Hepatocyte (in vitro differentiated cells): Measurements from ENCODE around the gene AZIN2. TPM values are rescaled to one million over a fixed set of nuclear protein-coding genes. Genes with fewer than 3 reads are reported as not detected.
"Not testable (repeated sequence)": the region's sequence is repeated elsewhere in the genome, so short reads cannot be mapped to it uniquely, and the experiment has no call there.

Experiments used
- DNase-seq: peaks from one replicate; pipeline ENCODE4 v3.0.0-alpha.2; 2016; ENCODE audit warnings: low spot score
- H2AFZ ChIP-seq: fragments of 200-600 bp; sonication (generic); 2 replicates; pipeline ENCODE4 v1.6.0; 2016; ENCODE audit warnings: antibody characterized with exemption, mild to moderate bottlenecking
- H3K27ac ChIP-seq: fragments of 200-600 bp; sonication (generic); 2 replicates; pipeline ENCODE4 v1.5.1; 2016; ENCODE audit warnings: mild to moderate bottlenecking
- H3K27me3 ChIP-seq: fragments of 200-600 bp; sonication (generic); 2 replicates; pipeline ENCODE4 v1.6.1; 2016
- H3K36me3 ChIP-seq: fragments of 200-600 bp; sonication (generic); replicated peaks from 2 replicates; pipeline ENCODE4 v1.5.1; 2016; ENCODE audit warnings: low read depth; ENCODE audit not compliant: insufficient read depth
- H3K4me1 ChIP-seq: fragments of 200-600 bp; sonication (generic); 2 replicates; pipeline ENCODE4 v1.5.1; 2016; ENCODE audit warnings: mild to moderate bottlenecking, moderate library complexity; ENCODE audit not compliant: insufficient read depth
- H3K4me2 ChIP-seq: fragments of 200-600 bp; sonication (generic); 2 replicates; pipeline ENCODE4 v1.6.0; 2016
- H3K4me3 ChIP-seq: fragments of 200-600 bp; sonication (generic); 2 replicates; pipeline ENCODE4 v1.5.1; 2016; ENCODE audit warnings: mild to moderate bottlenecking
- H3K79me2 ChIP-seq: fragments of 200-600 bp; sonication (generic); 2 replicates; pipeline ENCODE4 v1.6.0; 2017; ENCODE audit warnings: mild to moderate bottlenecking
- H3K9me2 ChIP-seq: fragments of 200-600 bp; sonication (generic); replicated peaks from 2 replicates; pipeline ENCODE4 v1.6.0; 2017; ENCODE audit warnings: mild to moderate bottlenecking; ENCODE audit not compliant: insufficient read depth
- H3K9me3 ChIP-seq: fragments of 200-600 bp; sonication (generic); 2 replicates; pipeline ENCODE4 v1.5.1; 2016; ENCODE audit warnings: low read depth, mild to moderate bottlenecking
- H4K20me1 ChIP-seq: fragments of 200-600 bp; sonication (generic); 2 replicates; pipeline ENCODE4 v1.6.0; 2016; ENCODE audit warnings: mild to moderate bottlenecking; ENCODE audit not compliant: insufficient read depth, poor library complexity, severe bottlenecking
- CTCF ChIP-seq: fragments of 200-600 bp; sonication (generic); IDR thresholded peaks from 2 replicates; pipeline ENCODE4 v1.5.1; 2016; ENCODE audit warnings: antibody characterized with exemption, mild to moderate bottlenecking; ENCODE audit not compliant: poor library complexity
- EZH2 ChIP-seq: fragments of 200-600 bp; sonication (generic); IDR thresholded peaks from 2 replicates; pipeline ENCODE4 v1.6.1; 2016; ENCODE audit warnings: antibody characterized with exemption, mild to moderate bottlenecking, borderline replicate concordance
- EZH2phosphoT487 ChIP-seq: fragments of 200-600 bp; sonication (generic); IDR thresholded peaks from one replicate; pipeline ENCODE4 v1.6.1; 2018; ENCODE audit warnings: antibody characterized with exemption, mild to moderate bottlenecking, low read depth, moderate library complexity; ENCODE audit not compliant: unreplicated experiment, severe bottlenecking
- WGBS: methylation state at CpG from one replicate; pipeline ENCODE4 v1.1.6; 2016; ENCODE audit warnings: low lambda C conversion rate; ENCODE audit errors: missing lambda C conversion rate; 5-methylcytosine and 5-hydroxymethylcytosine counted together
- polyA plus RNA-seq: library from polyadenylated mRNA; unstranded; fragments of >200 nt; fragmentation: Nextera tagmentation; extraction: Ambion mirVana; gene quantifications from 2 replicates; pipeline ENCODE4 v1.2.1, GENCODE V29; 2016
- total RNA-seq: library from RNA; depleted of rRNA; stranded (reverse); fragments of >200 nt; gene quantifications from 2 replicates; pipeline ENCODE4 v1.2.3, GENCODE V29; 2014

AZIN2 gene
- total and polyA plus RNA-seq, 2 experiments from 2014 or later, result 1.8 to 2.8 TPM

- Histone ChIP-seq H3K79me2 (no peaks in the 10 kb centered on the region), H3K4me1 (no peaks in the 10 kb centered on the region), H3K36me3 (no peaks in the 10 kb centered on the region), H4K20me1 (no peaks in the 10 kb centered on the region), H3K4me3 (no peak overlapping the region), H3K4me2 (no peak overlapping the region), H3K27ac (no peak overlapping the region), H3K9me2 (no peaks in the 10 kb centered on the region), H2AFZ (no peak overlapping the region), H3K27me3 (no peaks in the 10 kb centered on the region), H3K9me3 (no peaks in the 10 kb centered on the region)
- TF ChIP-seq CTCF (no peak), EZH2 (no peak)
- DNase-seq, result no peak
- 95% methylated on average over 7 of the region's 7 CpGs for WGBS
Observed at GRCh38 chr1:33122483-33123178, 41.7 kb downstream of the AZIN2 start.

GRCh38 chr1:33123266-33123665 lies 42.3 kb downstream of the AZIN2 start:
- H3K4me1 ChIP-seq, result no peaks in the 10 kb centered on the region
- no peaks in the 10 kb centered on the region for H3K79me2 ChIP-seq
- no peaks in the 10 kb centered on the region for H3K9me2 ChIP-seq
- 87% methylated on average over 3 of the region's 3 CpGs for WGBS
- TF ChIP-seq EZH2phosphoT487 (no peak), EZH2 (no peak), CTCF (no peak)
- no peak overlapping the region for H3K27ac ChIP-seq
- no peak overlapping the region for H2AFZ ChIP-seq
- H3K27me3 ChIP-seq, result no peaks in the 10 kb centered on the region
- H3K4me3 ChIP-seq, result no peak overlapping the region
- no peak overlapping the region for H3K4me2 ChIP-seq
- no peaks in the 10 kb centered on the region for H4K20me1 ChIP-seq
- DNase-seq, result no peak
- H3K9me3 ChIP-seq, result no peaks in the 10 kb centered on the region
- H3K36me3 ChIP-seq, result no peaks in the 10 kb centered on the region

GRCh38 chr1:33124647-33125046 lies 43.7 kb downstream of the AZIN2 start:
- not testable (repeated sequence) for H3K9me3 ChIP-seq, H3K27me3 ChIP-seq, H3K36me3 ChIP-seq, DNase-seq, H4K20me1 ChIP-seq, H3K27ac ChIP-seq, H3K4me3 ChIP-seq, H3K79me2 ChIP-seq, H3K4me1 ChIP-seq, H3K9me2 ChIP-seq, H3K4me2 ChIP-seq, H2AFZ ChIP-seq
- 91% methylated on average over 4 of the region's 4 CpGs for WGBS

GRCh38 chr1:33126411-33127000 lies 45.6 kb downstream of the AZIN2 start:
- no peak for DNase-seq
- Histone ChIP-seq H3K36me3 (no peaks in the 10 kb centered on the region), H3K79me2 (no peaks in the 10 kb centered on the region), H3K4me3 (no peak overlapping the region), H4K20me1 (no peaks in the 10 kb centered on the region), H3K27me3 (no peaks in the 10 kb centered on the region), H3K4me2 (no peak overlapping the region), H3K4me1 (no peaks in the 10 kb centered on the region), H2AFZ (no peak overlapping the region), H3K9me2 (no peaks in the 10 kb centered on the region), H3K9me3 (no peaks in the 10 kb centered on the region), H3K27ac (no peak overlapping the region)
- TF ChIP-seq EZH2phosphoT487 (no peak), CTCF (no peak), EZH2 (no peak)
- WGBS, result 96% methylated on average over 9 of the region's 9 CpGs
